Mesothelial cell of epicardium (in vitro differentiated cells): Measurements from ENCODE around the gene TMEM209. TPM values are rescaled to one million over a fixed set of nuclear protein-coding genes. Genes with fewer than 3 reads are reported as not detected.

Experiments used
- DNase-seq, 2 experiments: peaks; one replicate each; pipeline ENCODE4 v3.0.0; 2021; ENCODE audit warnings: low spot score in 2 of 2; ENCODE audit not compliant: unreplicated experiment in 2 of 2
- H3K27ac Mint-ChIP-seq: 2 replicates; pipeline ENCODE4 v1.8.0; 2021; ENCODE audit warnings: mixed read lengths
- H3K27me3 Mint-ChIP-seq: 2 replicates; pipeline ENCODE4 v1.8.0; 2021; ENCODE audit warnings: low read depth, mixed read lengths
- H3K36me3 Mint-ChIP-seq: 2 replicates; pipeline ENCODE4 v1.8.0; 2021; ENCODE audit warnings: mixed read lengths
- H3K4me1 Mint-ChIP-seq: 2 replicates; pipeline ENCODE4 v1.8.0; 2021; ENCODE audit warnings: mixed read lengths
- H3K4me3 Mint-ChIP-seq: 2 replicates; pipeline ENCODE4 v1.8.0; 2021; ENCODE audit warnings: mild to moderate bottlenecking, moderate library complexity, mixed read lengths
- H3K9me3 Mint-ChIP-seq: 2 replicates; pipeline ENCODE4 v1.8.0; 2021; ENCODE audit warnings: mixed read lengths
- CTCF ChIP-seq: fragments of 200-600 bp; sonication (generic); IDR thresholded peaks from one replicate; pipeline ENCODE4 v1.5.0; 2021; ENCODE audit warnings: antibody characterized with exemption; ENCODE audit not compliant: unreplicated experiment
- total RNA-seq: library from RNA; stranded (reverse); gene quantifications from 3 replicates; pipeline ENCODE4 v1.2.1, GENCODE V29; 2021

The TMEM209 gene
- total RNA-seq, 1 donor from 2014 or later: 27.8 TPM

GRCh38 chr7:130145424-130146100, 59.6 kb downstream of the TMEM209 start:
- Mint-ChIP-seq H3K4me3 (no peak overlapping the region), H3K27me3 (no peaks in the 10 kb centered on the region), H3K9me3 (no peaks in the 10 kb centered on the region), H3K4me1 (peaks cover 57% of the 10 kb centered on the region), H3K36me3 (no peaks in the 10 kb centered on the region), H3K27ac (peak overlapping the region; percentile 67)
- DNase-seq: no peak
- TF ChIP-seq CTCF: no peak

- H3K27ac Mint-ChIP-seq: peak overlapping the region; percentile 73
- peak in 1 of 2 experiments; percentile 61 for DNase-seq
- H3K4me1 Mint-ChIP-seq: peaks cover 57% of the 10 kb centered on the region
- TF ChIP-seq CTCF: no peak
- no peaks in the 10 kb centered on the region for H3K27me3 Mint-ChIP-seq
- peaks cover under 1% of the 10 kb centered on the region for H3K36me3 Mint-ChIP-seq
- no peaks in the 10 kb centered on the region for H3K9me3 Mint-ChIP-seq
- no peak overlapping the region for H3K4me3 Mint-ChIP-seq
Observed at GRCh38 chr7:130144312-130145171, 60.7 kb downstream of the TMEM209 start.

GRCh38 chr7:130143986-130144311, 61.3 kb downstream of the TMEM209 start:
- peaks cover 52% of the 10 kb centered on the region for H3K4me1 Mint-ChIP-seq
- H3K27me3 Mint-ChIP-seq: no peaks in the 10 kb centered on the region
- no peak overlapping the region for H3K4me3 Mint-ChIP-seq
- TF ChIP-seq CTCF: no peak
- H3K36me3 Mint-ChIP-seq: peaks cover 3% of the 10 kb centered on the region
- no peak for DNase-seq
- H3K9me3 Mint-ChIP-seq: no peaks in the 10 kb centered on the region
- peak overlapping the region; percentile 73 for H3K27ac Mint-ChIP-seq

GRCh38 chr7:130143334-130143732, 61.9 kb downstream of the TMEM209 start:
- no peaks in the 10 kb centered on the region for H3K9me3 Mint-ChIP-seq
- no peak for TF ChIP-seq CTCF
- H3K36me3 Mint-ChIP-seq: peaks cover 5% of the 10 kb centered on the region
- H3K27ac Mint-ChIP-seq: no peak overlapping the region
- no peaks in the 10 kb centered on the region for H3K27me3 Mint-ChIP-seq
- DNase-seq: no peak
- H3K4me1 Mint-ChIP-seq: peaks cover 50% of the 10 kb centered on the region
- no peak overlapping the region for H3K4me3 Mint-ChIP-seq

GRCh38 chr7:130142654-130143333, 62.4 kb downstream of the TMEM209 start:
- Mint-ChIP-seq H3K27ac (peak overlapping the region; percentile 54), H3K36me3 (peaks cover 8% of the 10 kb centered on the region), H3K9me3 (no peaks in the 10 kb centered on the region), H3K4me1 (peaks cover 45% of the 10 kb centered on the region), H3K4me3 (no peak overlapping the region), H3K27me3 (no peaks in the 10 kb centered on the region)
- no peak for TF ChIP-seq CTCF
- DNase-seq: no peak
